ENCODE data around the gene HPCAL1.
A peak's percentile ranks its signal among the peaks of the same experiment; 100 is the strongest.

Gene HPCAL1

DNA sequence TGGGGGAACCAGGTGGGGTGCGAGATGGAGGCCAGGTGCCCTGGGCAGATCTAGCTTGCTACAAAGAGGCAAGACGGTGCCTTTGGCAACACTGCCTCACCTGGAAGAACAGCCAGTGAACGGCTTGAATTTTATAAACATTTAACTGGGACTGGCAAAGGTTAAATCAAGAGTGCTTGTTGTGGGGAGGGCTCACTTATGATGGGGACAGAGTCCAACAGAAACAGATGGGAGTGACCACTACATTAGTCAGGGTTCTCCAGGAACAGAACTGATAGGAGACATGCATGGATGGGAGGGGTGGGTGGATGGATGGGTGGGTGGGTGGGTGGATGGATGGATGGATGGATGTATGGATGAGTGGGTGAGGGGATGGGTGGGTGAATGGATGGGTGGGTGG, 126.2 kb downstream of the HPCAL1 start:
- DNase-seq = no peak
- ATAC-seq = no peak
- H3K9me3 Mint-ChIP-seq = no peaks in the 10 kb centered on the region
- H3K27me3 Mint-ChIP-seq = peaks cover 25% of the 10 kb centered on the region
- H3K4me1 Mint-ChIP-seq = peaks cover 19% of the 10 kb centered on the region
- H3K4me3 Mint-ChIP-seq = no peak overlapping the region
- H3K27ac Mint-ChIP-seq = no peak overlapping the region

DNA sequence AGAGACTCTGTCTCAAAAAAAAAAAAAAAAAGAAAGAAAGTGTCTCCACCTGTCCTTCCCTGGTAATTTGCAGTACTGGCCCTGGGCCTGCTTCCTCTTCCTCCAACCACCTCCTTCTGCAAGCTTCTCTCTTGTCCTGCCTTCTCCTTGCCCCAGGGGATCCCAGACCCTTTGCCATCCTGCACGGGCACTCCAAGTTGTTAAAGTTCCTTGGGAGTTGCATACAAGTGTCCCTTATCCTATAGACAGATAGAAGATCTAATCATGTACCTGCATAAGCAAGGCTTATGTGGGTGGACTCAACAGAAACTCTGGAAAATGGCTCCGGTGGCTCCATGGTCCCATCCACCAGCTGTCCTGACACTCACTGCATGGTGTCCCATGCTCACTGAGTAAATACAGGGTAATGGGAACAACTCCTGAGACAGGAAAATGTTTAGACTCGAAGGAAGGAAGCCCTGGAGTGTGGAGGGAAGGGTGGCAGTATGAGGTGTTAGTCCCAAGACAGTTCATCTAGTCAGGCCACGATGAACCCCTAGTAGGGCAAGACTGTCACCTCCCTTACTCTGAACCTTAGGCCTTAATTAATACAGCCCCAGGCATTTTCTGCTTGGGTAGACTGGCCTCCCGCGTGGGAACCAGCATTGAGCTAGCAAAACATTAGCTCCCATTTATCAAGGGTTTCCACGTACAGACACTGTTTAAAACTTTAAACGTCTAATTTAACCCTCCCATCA, 128.3 kb downstream of the HPCAL1 start:
- Mint-ChIP-seq H3K27me3 (peaks cover 28% of the 10 kb centered on the region), H3K9me3 (no peaks in the 10 kb centered on the region), H3K4me3 (peak overlapping the region in 1 of 2 donors; percentile 22), H3K4me1 (peaks cover 26% of the 10 kb centered on the region), H3K27ac (peak overlapping the region in 1 of 2 donors; percentile 10)
- ATAC-seq = no peak
- DNase-seq = no peak

DNA sequence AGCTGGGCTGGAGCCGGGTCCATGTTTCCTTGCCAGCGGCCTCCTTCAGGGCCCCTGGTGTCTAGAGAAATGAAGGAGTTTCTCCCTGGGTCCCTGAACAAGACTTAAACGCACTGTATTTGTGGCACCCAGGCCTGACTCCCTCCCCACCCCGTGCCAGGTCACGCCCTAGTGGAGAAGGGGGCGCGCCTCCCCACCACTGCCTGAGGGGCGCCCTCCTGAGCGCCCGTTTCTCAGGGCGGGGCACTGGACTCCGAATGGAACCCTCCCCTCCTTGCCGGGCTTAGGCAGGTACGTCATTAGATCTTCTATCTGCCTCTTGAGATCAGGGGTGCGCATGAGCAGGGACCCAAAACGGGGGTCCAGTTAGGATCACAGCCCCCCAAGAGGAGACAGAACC, 129.1 kb downstream of the HPCAL1 start:
- ATAC-seq = peak; percentile 50
- no peak for DNase-seq
- peaks cover 28% of the 10 kb centered on the region for H3K27me3 Mint-ChIP-seq
- no peaks in the 10 kb centered on the region for H3K9me3 Mint-ChIP-seq
- H3K4me1 Mint-ChIP-seq = peaks cover 26% of the 10 kb centered on the region
- H3K4me3 Mint-ChIP-seq = peak overlapping the region; percentile 83 to 84
- H3K27ac Mint-ChIP-seq = peak overlapping the region in 1 of 2 donors; percentile 62

DNA sequence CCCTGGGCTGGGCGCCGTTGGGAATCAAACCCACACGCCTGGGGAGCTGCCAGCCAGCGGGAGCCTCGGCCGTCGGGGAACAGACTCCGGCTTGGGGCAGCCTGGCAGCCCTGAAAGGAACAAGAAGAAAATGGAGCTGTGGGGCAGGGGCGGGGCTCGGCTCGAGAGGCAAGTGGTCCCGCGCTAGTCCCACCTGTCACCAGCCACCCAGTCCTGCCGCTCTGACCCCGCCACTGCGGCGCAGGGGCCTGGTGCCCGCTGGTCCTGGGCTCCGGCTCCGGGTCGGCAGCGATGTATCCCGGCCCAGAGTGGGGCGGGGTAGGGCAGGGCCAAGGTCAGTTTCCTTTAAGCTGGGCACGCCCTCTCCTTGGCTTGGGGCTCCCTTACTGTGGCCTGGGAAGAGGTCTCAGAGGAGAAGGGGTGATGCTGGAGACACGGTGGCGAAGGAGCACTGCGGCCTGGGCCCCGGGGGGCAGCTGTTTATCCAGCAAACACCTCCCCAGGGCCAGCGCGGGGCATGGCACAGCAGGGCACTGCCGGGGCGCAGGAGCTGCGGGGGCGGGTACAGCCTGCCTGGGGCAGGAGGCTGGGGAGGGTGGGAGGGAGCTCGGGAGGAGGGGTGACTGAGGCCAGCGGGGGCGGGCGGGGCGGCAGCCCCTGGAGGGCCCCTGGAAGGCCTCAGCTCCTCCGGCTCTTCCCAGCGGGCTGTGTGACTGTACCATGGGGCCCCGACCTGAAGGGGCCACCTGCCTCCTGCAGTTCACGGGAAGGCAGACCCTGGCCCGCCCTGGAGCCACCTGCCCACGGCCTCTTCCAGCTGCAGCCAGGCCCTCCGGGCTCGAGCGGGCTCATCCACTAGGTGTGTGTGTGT, 129.8 kb downstream of the HPCAL1 start:
- peak in 1 of 2 donors; percentile 35 for DNase-seq

DNA sequence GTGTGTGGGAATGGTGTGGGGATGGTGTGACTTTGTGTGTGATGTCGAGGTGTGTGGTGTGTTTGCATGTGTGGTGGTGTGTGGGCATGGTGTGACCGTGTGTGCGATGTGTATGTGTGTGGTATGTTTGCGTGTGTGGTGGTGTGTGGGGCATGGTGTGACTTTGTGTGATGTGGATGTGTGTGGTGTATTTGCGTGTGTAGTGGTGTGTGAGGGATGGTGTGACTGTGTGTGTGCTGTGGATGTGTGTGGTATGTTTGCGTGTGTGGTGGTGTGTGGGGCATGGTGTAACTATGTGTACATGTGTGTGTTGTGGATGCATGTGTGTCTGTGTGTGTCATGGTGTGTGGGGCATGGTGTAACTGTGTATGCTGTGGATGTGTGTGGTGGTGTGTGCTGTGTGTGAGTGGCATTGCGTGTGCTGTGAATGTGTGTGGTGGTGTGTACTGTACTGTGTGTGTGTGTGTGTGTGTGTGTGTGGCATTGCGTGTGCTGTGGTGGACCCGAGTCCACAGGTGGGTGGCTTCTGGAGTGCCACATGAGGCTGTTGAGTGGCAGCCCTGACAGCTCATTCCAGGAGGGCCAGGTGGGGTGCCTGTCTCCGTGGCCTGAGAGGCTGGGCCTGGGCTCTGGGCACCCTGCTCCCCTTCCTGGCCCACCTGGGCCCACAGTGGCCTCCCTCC, 130.7 kb downstream of the HPCAL1 start:
- DNase-seq = no peak
- Mint-ChIP-seq H3K9me3 (no peaks in the 10 kb centered on the region), H3K27ac (peak overlapping the region in 1 of 2 donors; percentile 4), H3K27me3 (peaks cover 28% of the 10 kb centered on the region), H3K4me3 (peak overlapping the region in 1 of 2 donors; percentile 7), H3K4me1 (peaks cover 26% of the 10 kb centered on the region)
- no peak for ATAC-seq

More for the DNA sequence above, 129.8 kb downstream of the HPCAL1 start:
- Mint-ChIP-seq H3K4me3 (peak overlapping the region; percentile 83 to 84), H3K27ac (peak overlapping the region; percentile 62 to 92), H3K9me3 (no peaks in the 10 kb centered on the region), H3K4me1 (peaks cover 26% of the 10 kb centered on the region), H3K27me3 (peaks cover 28% of the 10 kb centered on the region)
- ATAC-seq = peak; percentile 71

DNA sequence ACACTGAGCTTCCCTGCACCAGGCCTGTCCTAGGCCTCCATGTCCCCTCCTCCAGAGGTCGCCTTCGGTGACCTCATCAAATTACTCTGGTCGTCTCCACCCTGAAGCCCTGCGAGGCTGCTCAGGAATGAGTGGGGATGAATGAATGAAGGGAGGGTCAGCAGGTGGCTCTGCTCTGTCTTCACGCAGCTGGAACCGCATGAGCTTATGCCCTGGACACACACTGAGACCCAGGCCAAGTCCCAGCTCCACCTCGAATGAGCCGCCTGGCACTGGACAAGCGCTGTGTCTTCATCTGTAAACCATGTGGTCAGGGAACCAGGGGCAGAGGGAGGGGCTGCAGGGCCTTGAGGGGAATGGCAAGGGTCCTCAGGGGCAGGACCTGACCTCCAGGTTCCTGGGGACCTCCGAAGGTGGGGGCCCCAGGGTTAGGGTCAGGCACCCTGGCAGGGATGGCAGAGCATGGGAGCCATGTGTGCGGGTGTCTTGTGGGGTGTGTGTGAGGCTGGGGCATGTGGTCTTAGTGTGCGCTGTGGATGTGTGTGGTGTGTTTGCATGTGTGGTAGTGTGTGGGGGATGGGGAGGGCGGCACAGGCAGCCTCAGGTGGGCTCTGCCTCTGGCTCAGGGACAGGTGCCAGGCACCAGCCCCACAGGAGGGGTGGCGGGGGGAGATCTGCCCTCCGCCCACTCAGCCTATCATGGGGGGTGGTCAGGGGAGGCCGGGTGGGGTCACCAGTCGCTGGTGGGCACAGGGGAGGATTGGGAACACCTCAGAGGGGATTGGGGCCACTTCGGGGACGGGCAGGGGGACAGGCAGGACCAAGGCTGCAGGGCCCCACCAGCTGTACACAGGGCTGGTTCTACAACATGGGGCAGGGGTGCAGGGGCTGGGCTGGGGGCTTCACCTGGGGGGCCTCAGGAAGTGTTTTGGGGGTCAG, 131.5 kb downstream of the HPCAL1 start:
- ATAC-seq (peak; percentile 3), DNase-seq (no peak)
- no peak overlapping the region for H3K4me3 Mint-ChIP-seq
- no peak overlapping the region for H3K27ac Mint-ChIP-seq
- H3K4me1 Mint-ChIP-seq = peaks cover 26% of the 10 kb centered on the region
- peaks cover 28% of the 10 kb centered on the region for H3K27me3 Mint-ChIP-seq
- H3K9me3 Mint-ChIP-seq = no peaks in the 10 kb centered on the region

DNA sequence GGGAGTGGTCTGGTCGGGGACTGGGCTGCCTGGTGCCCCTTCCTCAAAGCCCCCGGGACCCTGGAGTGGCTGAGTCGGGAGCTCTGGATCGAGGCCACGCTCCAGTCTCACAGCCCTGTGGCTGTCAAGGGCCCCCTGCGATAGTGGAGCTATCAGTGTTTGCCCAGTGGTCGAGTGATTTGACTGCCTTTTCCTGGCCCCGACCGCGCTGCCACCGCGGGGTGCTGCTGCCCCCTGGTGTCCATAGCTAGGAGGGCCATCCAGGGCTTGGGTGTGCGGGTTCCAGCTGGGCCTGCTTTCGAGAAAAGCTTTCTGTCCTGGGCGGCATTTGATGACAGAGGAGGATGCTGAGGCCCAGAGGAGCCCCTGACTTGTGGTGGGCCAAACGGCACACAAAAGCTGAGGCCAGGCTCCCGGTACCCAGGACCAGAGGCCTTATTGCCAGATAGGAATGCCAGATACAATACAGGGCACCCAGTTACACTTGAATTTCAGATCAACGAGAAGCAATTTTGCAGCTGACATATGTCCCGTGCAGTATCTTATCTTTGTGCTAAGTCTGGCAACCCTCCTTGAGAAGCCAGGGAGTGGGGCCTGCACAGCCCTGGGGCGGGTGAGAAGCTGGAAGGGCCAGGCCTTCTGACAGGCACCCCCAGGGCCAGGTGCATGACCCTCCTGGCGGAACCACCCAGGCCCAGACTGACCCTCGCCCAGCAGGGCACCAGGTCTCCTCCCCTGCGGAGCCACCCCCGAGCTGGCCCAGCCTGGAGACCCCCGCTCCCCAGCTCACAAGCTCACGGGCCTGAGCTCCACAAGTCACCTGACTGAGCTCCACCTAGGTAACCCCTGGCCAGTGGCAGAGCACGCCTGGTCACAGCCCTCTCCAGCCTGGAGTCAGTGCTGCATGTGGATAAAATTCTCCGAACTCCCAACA, 132.4 kb downstream of the HPCAL1 start:
- DNase-seq = peak; percentile 74 to 78
- H3K9me3 Mint-ChIP-seq = no peaks in the 10 kb centered on the region
- peak; percentile 72 for ATAC-seq
- no peak overlapping the region for H3K27ac Mint-ChIP-seq
- no peak overlapping the region for H3K4me3 Mint-ChIP-seq
- peaks cover 26% of the 10 kb centered on the region for H3K4me1 Mint-ChIP-seq
- H3K27me3 Mint-ChIP-seq = peaks cover 28% of the 10 kb centered on the region

DNA sequence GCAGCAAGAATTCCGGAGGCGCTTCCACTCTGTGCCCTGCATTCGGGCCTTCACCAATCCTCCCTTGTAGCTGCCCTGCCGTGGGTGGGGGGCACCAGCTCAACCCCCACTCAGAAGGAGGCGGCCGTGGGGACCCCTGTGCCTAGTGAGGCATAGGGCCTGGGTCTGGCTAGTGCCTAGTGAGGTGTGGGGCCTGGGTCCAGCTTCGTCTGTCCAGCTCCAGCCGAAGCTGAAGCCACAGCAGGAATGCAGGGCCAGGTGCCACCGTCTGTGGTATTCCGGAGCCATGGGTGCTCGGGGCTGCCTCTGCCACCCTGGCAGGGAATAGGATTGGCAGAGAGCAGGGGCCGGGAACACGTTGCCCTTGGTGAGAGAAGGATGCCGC, 133.1 kb downstream of the HPCAL1 start:
- no peak overlapping the region for H3K27ac Mint-ChIP-seq
- no peak for DNase-seq
- H3K4me1 Mint-ChIP-seq = peaks cover 26% of the 10 kb centered on the region
- H3K4me3 Mint-ChIP-seq = no peak overlapping the region
- peaks cover 28% of the 10 kb centered on the region for H3K27me3 Mint-ChIP-seq
- no peaks in the 10 kb centered on the region for H3K9me3 Mint-ChIP-seq
- ATAC-seq = no peak

DNA sequence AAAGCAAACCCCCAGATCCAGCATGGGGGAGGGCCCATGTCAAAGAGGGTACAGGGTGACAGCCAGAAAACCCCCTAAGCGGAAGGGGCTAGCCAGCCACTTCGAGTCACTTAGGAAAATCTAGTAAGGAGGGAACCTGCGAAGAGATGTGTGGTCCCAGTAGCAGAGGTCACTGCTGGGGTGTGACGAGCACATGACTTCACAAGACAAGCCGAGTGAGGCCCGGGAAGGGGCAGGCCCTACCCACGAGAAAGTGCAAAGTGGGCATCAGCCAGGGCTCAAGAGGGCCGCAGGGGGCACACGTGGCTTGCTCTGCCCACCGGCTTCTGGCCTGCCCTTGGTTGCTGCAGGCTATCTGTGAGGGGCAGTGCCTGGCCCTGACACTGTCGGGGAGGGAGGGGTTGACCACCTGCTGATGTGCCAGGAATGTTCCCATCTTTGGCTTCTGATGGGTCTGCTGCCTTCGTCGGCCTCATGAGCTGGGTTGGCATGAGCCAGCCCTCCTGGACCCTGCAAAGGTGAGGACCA, 133.9 kb downstream of the HPCAL1 start:
- Mint-ChIP-seq H3K27me3 (peaks cover 26% of the 10 kb centered on the region), H3K4me1 (peaks cover 30% of the 10 kb centered on the region), H3K9me3 (no peaks in the 10 kb centered on the region), H3K27ac (no peak overlapping the region), H3K4me3 (no peak overlapping the region)
- DNase-seq (no peak), ATAC-seq (no peak)

DNA sequence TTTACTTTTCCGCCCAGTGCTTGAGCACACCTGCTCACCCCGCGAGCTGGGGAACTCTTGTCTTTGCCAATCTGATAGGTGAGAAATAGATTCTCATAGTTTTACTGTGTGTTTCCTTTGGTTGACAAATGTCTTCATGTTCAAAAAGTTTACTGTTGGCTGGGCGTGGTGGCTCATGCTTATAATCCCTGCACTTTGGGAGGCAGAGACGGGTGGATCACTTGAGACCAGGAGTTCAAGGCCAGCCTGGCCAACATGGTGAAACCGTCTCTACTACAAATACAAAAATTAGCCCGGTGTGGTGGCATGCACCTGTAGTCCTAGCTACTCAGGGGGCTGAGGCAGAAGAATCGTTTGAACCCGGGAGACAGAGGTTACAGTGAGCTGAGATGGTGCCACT, 135.1 kb downstream of the HPCAL1 start:
- Mint-ChIP-seq H3K27me3 (peaks cover 15% of the 10 kb centered on the region), H3K9me3 (no peaks in the 10 kb centered on the region), H3K4me3 (no peak overlapping the region), H3K27ac (no peak overlapping the region), H3K4me1 (peaks cover 29% of the 10 kb centered on the region)
- DNase-seq = no peak
- no peak for ATAC-seq

DNA sequence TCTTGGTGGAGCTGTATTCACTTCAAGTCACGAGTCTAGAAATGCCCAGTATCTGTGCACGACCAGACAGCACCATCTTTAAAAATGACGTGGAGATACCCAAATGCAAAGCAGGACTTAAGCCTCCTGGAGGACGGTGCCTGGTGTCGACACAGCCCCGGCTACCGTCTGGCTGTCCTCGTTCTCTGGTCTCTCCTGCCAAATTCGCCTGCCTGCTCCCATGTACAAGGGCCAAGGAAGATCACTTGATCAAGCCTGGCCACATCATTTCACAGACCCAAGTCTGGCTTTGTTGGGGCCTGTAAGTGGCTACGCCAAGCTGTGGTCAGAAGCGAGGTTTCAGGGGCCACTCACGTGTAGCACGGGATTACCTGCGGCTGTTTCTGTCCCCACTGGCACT, 136.0 kb downstream of the HPCAL1 start:
- DNase-seq (no peak), ATAC-seq (no peak)
- no peaks in the 10 kb centered on the region for H3K9me3 Mint-ChIP-seq
- H3K4me1 Mint-ChIP-seq = peaks cover 30% of the 10 kb centered on the region
- H3K4me3 Mint-ChIP-seq = no peak overlapping the region
- H3K27ac Mint-ChIP-seq = no peak overlapping the region
- H3K27me3 Mint-ChIP-seq = peaks cover 6% of the 10 kb centered on the region

DNA sequence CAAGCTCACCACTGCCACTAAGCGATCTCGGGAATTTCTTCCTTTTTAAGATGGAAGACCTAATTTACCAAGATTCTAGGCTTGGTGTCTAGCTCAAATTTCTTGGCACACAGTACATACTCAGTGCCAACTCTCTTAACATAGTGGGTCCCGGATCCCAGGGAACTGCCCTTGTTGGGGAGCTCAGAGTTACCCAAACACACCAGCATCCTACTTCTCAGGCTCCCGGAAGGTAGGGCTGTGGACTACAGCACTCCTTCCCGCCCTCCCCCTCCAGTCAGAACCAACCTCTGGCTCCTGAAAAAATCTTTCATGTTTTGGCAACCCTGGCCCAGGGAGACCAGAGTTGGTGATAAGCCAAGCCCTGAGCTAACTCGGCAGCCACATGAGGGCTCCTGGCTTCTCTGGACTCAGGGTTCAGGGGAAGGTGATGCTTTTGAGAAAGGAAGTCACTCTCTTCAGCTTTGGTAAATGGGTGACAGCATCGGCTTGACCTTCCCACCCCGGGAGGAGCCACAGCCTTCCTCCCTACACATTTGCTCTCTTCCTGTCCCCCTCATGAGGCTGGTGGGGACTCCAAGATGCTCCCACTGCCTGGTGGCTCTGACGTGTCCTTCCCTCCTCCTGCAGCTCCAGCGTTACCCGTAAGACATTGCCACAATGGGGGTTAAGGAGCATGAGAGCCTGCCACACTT, 136.6 kb downstream of the HPCAL1 start:
- H3K27ac Mint-ChIP-seq = peak overlapping the region in 1 of 2 donors; percentile 22
- DNase-seq (no peak), ATAC-seq (no peak)
- H3K4me1 Mint-ChIP-seq = peaks cover 37% of the 10 kb centered on the region
- no peaks in the 10 kb centered on the region for H3K27me3 Mint-ChIP-seq
- no peak overlapping the region for H3K4me3 Mint-ChIP-seq
- H3K9me3 Mint-ChIP-seq = no peaks in the 10 kb centered on the region

DNA sequence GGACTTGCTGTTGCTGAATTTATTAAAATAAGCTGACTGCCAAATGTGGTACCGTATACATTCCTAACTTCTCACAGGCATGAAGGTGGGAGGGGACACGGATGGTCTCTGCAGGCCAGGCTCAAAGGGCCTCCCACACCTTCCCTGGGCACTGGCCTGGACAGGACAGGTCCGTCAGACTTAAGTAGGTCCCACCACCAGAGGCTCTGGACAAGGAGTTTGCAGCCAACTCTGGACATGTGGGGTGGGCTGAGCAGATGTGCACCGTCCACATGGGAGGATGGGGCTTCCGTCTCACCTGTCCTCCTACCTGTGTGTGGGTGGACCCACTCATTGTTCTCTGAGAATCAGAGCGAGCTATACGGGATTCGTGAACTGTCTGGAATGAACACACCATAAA, 137.3 kb downstream of the HPCAL1 start:
- H3K9me3 Mint-ChIP-seq = no peaks in the 10 kb centered on the region
- H3K27me3 Mint-ChIP-seq = no peaks in the 10 kb centered on the region
- DNase-seq (no peak), ATAC-seq (no peak)
- H3K27ac Mint-ChIP-seq = peak overlapping the region in 1 of 2 donors; percentile 37
- H3K4me3 Mint-ChIP-seq = no peak overlapping the region
- peaks cover 39% of the 10 kb centered on the region for H3K4me1 Mint-ChIP-seq
